Motor neuron (in vitro differentiated cells): ENCODE results near the gene CHAT. TPM values are rescaled to one million over a fixed set of nuclear protein-coding genes. Genes with fewer than 3 reads are reported as not detected.

Experiments used
- ATAC-seq, 8 experiments: fragments of 200-7000 bp; cut with Tn5 transposase; replicated peaks in 6 of 8; 2 replicates each; pipeline ENCODE4 v1.8.0; 2021; ENCODE audit warnings: mild to moderate bottlenecking in 8 of 8, moderate library complexity in 8 of 8
- H3K27ac ChIP-seq, 2 donors: fragments of 250-450 bp; sonication (Bioruptor Pico); 2 replicates each; pipeline ENCODE4 v1.9.0; 2021; ENCODE audit warnings: antibody characterized with exemption in 2 of 2, mild to moderate bottlenecking in 2 of 2, moderate library complexity in 1 of 2
- H3K4me1 ChIP-seq, 2 donors: fragments of 250-450 bp; sonication (Bioruptor Pico); replicated peaks in 1 of 2; 2 replicates each; pipeline ENCODE4 v1.6.1; 2021; ENCODE audit warnings: antibody characterized with exemption in 2 of 2, mild to moderate bottlenecking in 2 of 2, moderate library complexity in 1 of 2
- H3K4me3 ChIP-seq, 5 donors: fragments of 250-450 bp; sonication (Bioruptor Pico); 2 replicates each; pipeline ENCODE4 v1.9.0; 2021; ENCODE audit warnings: antibody characterized with exemption in 5 of 5, mild to moderate bottlenecking in 5 of 5, moderate library complexity in 4 of 5
- WGBS, 10 experiments: fragments of 450-650 bp; shearing (Covaris generic); methylation state at CpG; one replicate each; pipeline ENCODE4 v1.0.0; 2022; 5-methylcytosine and 5-hydroxymethylcytosine counted together
- in situ Hi-C, 9 experiments: fragments of 400-800 bp; cut with MboI; loops; one replicate each; pipeline ENCODE4 v1.15.0; 2021; ENCODE audit warnings: low sequenced_read_pairs in 9 of 9, low pct_unique_long_range_greater_than_20kb in 2 of 9; ENCODE audit not compliant: unreplicated experiment in 9 of 9
- total RNA-seq, 8 experiments: library from RNA; unstranded; fragments of 300-600 nt; gene quantifications; 2 replicates each; pipeline versions ENCODE4 v1.2.3 to v1.2.4, GENCODE V29; 2022

CHAT gene
- 1 to 10 TPM in 5 of 8 experiments, not detected in 3; 2.4 to 6.5 (median 3.8) TPM for total RNA-seq

DNA sequence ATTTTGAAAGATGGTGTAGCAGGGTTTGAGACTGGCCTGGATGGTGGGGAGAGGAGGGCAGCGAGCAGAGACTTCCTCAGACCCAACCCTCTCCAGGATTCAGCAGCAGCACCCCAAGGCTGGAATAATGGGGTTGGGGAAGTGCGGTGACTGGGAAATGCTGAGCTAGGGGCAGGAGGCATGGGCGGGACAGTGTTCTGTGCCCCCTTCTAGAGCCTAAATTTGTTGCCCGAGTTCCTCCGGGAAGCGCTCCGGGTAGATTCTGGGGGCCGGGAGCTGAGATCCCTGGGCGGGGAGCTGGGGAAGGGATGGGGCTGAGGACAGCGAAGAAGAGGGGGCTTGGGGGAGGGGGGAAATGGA is at the start of gene CHAT:
Gene CHAT (plus strand): TSS at position 156 of the 360 bp plus-strand sequence. CDS start 153 bp downstream, at position 309.
- peak within 1 kb of the TSS; percentile 23 to 64 (median 51) for H3K4me3 ChIP-seq
- no peak for ATAC-seq
- 0 to 17% methylated on average over 1 to 2 of the region's 10 CpGs; no CpG with 5 or more reads in 8 of the 10 experiments for WGBS, 10 experiments

DNA sequence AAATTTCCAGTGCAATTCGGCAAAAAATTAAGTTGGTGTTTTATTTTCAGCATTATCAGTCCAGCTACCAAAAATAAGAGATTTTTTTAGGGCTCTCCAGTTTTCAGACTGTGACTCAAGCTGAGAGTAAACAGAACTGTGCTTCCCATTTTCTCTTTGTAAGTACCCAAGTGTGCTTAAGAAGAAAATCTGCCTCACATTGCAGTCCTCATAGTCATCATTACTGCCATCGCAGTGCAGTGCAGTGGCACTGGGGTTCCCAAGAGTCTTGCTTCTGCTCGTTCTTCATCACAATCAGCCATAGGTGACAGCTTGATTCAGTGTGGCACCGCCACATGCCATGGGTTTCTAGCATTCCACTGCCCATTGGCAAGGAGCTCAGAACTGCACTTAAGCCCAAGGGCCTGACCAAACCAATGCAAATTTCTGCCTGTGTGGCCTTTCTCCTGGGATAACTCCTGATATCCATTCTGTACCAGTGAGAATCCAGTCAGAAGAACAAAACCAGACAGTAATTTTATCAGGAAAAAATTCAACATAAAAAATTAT is 49.3 kb upstream of the CHAT start:
- no peak overlapping the region for H3K4me3 ChIP-seq
- ATAC-seq: no peak
- H3K4me1 ChIP-seq: no peaks in the 10 kb centered on the region
- in situ Hi-C loops: no loop called here
- 50 to 100% (median 76%) methylated on average over 1 to 4 of the region's 4 CpGs; no CpG with 5 or more reads in 2 of the 10 experiments for WGBS, 10 experiments
- no peak overlapping the region for H3K27ac ChIP-seq

More for the DNA sequence above, at the start of gene CHAT:
- Histone ChIP-seq H3K27ac (peak within 1 kb of the TSS; percentile 19 to 62), H3K4me1 (peaks cover 28 to 35% of the 10 kb centered on the region in 2 donors)
- in situ Hi-C loops: loop anchor here in 1 of 9 experiments (25.0 kb wide), 1 partner anchor 148 kb away; the partner anchor contains the start of gene OGDHL

DNA sequence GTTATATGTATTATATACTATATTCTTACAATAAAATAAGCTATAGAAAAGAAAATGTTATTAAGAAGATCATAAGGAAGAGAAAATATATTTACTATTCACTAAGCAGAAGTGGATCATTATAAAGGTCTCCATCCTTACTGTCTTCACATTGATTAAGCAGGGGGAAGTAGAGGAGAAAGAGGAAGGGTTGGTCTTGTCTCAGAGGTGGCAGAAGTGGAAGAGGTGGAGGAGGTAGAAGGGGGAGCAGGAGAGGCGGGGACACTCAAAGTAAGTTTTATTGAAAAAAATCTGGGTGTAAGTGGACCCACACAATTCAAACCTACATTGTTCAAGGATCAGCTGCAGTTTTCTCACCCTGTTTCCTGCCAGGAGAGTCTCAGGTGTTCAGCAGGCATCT is 46.0 kb upstream of the CHAT start:
- in situ Hi-C loops: no loop called here
- WGBS, 10 experiments: 0 to 88% (median 73%) methylated on average over 1 of the region's 1 CpG; no CpG with 5 or more reads in 3 of the 10 experiments
- Histone ChIP-seq H3K4me1 (peaks cover 0 to 2% of the 10 kb centered on the region in 2 donors), H3K4me3 (no peak overlapping the region), H3K27ac (no peak overlapping the region)
- ATAC-seq: peak in 1 of 8 experiments; percentile 2

DNA sequence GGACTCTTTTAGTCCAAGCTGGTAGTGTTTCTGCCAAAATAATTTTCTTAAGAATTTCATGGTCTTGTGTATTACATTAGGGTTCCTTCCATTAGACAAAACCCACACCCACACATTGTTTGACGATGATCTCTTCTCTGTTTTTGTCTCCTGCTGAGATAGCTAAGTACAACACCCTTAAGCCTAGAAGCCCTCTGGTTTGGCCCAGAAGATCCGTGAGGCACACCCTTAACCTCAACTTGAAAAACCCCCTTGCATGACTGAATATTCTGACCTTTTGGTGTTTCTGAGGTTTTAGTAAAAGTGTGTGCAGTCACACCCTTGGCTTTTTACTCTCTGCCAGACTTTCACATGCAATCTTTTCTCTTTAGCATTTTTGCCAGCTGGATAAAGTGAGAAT is 45.6 kb upstream of the CHAT start:
- Histone ChIP-seq H3K27ac (no peak overlapping the region), H3K4me3 (no peak overlapping the region), H3K4me1 (peaks cover 0 to 2% of the 10 kb centered on the region in 2 donors)
- ATAC-seq: peak in 3 of 8 experiments; percentile 65 to 77 (median 74)
- 0 to 94% (median 71%) methylated on average over 1 to 2 of the region's 2 CpGs; no CpG with 5 or more reads in 1 of the 10 experiments for WGBS, 10 experiments
- in situ Hi-C loops: no loop called here

DNA sequence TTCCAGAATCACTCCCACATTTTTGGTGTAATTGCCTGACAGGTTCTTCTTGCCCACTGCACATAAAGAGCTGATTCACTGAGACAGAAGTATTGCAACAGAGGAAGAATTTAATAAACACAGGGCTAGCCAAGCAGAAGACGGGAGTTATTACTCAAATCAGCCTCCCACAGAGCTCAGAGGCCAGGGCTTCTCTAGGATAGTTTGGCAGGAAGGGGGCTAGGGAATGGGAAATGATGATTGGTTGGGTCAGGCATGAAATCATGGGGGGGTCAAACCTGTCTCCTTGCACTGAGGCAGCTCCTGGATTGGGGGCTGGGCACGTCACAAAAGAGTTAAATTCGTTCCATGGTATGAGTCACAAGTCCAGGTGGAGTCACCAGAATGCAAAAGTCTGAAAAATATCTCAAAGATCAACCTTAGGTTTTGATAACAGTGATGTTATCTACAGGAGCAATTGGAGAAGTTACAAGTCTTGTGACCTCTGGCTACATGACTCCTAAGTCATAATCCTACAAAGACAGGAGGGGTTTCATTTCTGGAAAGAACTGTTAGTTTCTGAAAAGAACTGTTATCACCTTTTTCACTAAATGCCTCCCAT is 44.7 kb upstream of the CHAT start:
- Histone ChIP-seq H3K4me1 (peaks cover 0 to 2% of the 10 kb centered on the region in 2 donors), H3K27ac (no peak overlapping the region), H3K4me3 (no peak overlapping the region)
- 0 to 67% (median 50%) methylated on average over 1 to 3 of the region's 3 CpGs; no CpG with 5 or more reads in 3 of the 10 experiments for WGBS, 10 experiments
- in situ Hi-C loops: no loop called here
- ATAC-seq: peak in 2 of 8 experiments; percentile 22 to 47

DNA sequence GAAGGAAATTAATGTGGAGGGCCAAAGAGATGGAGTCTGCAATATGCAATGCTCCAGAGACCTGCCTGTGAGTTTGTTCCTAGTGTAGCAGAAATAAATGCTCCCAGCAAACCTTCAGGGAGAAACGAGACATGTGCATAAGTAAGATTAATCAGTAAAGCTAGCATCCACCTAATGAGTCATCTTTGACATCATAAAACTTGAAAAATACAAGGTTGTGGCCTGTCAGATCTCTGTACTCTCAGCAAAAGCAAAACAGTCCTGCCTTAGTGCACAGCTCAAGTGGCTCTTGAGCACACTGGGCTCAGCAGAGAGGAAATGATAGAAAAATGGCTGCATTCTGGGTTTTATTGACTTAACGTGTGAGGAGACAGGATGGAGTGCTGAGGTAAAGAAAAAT is 42.4 kb upstream of the CHAT start:
- 19 to 60% (median 43%) methylated on average over 1 to 2 of the region's 2 CpGs; no CpG with 5 or more reads in 1 of the 10 experiments for WGBS, 10 experiments
- ATAC-seq: peak; percentile 32 to 87 (median 68)
- in situ Hi-C loops: no loop called here
- Histone ChIP-seq H3K27ac (no peak overlapping the region), H3K4me3 (no peak overlapping the region), H3K4me1 (peaks cover 0 to 2% of the 10 kb centered on the region in 2 donors)

DNA sequence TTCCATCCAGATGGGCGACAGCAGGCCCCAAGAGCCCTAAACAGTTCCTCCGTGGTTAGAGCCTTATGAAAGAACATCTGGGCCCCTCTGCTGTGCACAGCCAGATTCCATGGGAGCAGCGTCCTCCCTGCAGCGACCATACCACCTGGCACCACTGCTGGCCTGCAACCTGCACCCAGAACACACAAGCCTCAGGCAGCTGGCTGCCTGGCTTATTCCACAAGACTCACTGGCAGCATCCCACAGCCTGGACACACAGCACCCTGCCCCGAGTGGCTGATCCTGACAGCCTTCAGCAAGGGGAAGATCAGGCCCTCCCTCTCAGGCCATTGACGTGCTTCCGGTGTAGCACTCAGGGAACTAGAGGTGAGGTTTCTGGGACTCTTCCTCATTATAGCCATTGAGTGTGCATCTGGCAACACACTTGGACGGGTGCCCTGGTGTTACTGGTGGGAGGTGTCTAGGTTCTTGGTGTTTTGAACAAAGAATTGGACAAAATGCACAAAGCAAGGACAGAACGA is 41.2 kb upstream of the CHAT start:
- WGBS, 10 experiments: 34 to 89% (median 80%) methylated on average over 1 to 8 of the region's 9 CpGs; no CpG with 5 or more reads in 4 of the 10 experiments
- Histone ChIP-seq H3K27ac (no peak overlapping the region), H3K4me3 (no peak overlapping the region), H3K4me1 (peaks cover 0 to 2% of the 10 kb centered on the region in 2 donors)
- in situ Hi-C loops: no loop called here
- ATAC-seq: no peak

DNA sequence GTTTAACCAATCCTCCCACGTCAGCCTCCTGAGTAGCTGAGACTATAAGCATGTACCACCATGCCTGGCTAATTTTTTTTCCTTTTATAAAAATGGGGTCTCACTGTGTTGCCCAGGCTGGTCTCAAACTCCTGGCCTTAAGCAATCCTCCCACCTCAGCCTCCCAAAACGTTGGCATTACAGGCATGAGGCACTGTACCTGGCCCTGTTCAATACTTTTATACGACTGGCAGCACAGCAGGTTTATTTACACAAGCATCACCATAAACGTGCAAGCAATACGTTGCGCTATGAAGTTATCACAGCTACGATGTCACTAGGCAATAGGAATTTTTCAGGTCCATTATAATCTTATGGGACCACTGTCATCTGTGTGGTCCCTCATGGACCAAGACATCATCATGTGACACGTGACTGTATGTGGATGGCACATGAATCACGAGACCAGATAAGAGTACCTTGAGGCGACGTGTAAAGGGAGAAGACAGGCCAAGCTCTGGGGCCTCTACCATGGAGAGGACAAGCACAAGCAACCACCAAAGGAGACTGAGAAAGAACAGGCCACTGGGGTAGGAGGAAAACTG is 38.3 kb upstream of the CHAT start:
- Histone ChIP-seq H3K27ac (no peak overlapping the region), H3K4me3 (no peak overlapping the region), H3K4me1 (peaks cover 0 to 2% of the 10 kb centered on the region in 2 donors)
- 0 to 88% (median 80%) methylated on average over 1 to 11 of the region's 11 CpGs; no CpG with 5 or more reads in 1 of the 10 experiments for WGBS, 10 experiments
- ATAC-seq: no peak
- in situ Hi-C loops: loop anchor here in 1 of 9 experiments (25.0 kb wide), 1 partner anchor 337 kb away; no protein-coding TSS in a partner anchor

DNA sequence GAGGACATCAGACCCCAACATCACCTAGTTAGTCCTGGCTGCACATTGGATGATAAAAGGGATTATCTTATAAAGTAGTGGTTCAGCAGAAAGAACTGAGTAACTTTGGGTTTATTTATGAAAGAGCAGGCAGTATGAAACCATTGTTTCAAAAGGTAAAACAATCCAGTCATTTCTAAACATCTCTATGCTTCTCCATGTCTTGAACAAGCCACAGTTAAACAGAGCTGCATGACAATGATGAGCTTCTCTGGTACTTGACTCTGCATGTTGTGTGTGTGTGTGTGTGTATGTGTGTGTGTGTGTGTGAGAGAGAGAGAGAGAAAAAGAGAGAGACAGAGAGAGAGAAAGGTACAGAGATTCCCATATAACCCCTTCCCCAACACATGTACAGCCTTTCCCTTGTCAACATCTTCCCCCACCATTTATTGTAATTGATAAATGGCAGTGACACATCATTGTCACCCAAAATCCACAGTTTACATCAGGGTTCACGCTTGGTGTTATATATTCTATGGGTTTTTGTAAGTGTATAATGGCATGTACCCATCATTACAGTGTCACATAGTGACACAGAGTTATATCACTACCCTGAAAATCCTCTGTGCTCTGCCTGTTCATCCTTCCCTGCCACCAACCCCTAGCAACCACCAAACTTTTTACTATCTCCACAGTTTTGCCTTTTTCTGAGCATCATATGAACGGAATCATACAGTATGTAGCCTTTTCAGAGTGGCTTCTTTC is 36.5 kb upstream of the CHAT start:
- no peak for ATAC-seq
- Histone ChIP-seq H3K4me1 (no peaks in the 10 kb centered on the region), H3K27ac (no peak overlapping the region), H3K4me3 (no peak overlapping the region)
- in situ Hi-C loops: loop anchor here in 1 of 9 experiments (25.0 kb wide), 1 partner anchor 335 kb away; no protein-coding TSS in a partner anchor
- 0 to 100% (median 64%) methylated on average over 1 to 2 of the region's 2 CpGs; no CpG with 5 or more reads in 2 of the 10 experiments for whole genome bisulfite sequencing, 10 experiments

DNA sequence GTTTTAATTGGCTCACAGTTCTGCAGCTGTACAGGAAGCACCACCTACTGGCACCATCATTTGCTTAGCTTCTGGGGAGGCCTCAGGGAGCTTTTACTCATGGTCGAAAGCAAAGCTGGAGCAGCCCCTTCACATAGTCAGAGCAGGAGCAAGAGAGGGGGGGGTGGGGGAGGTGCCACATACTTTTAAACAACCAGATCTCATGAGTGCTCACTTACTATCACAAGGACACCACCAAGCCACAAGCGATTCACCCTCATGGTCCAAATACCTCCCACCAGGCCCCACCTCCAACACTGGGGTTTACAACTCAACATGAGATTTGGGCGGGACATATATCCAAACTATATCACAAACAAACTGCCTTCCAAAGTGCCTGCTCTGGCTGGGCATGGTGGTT is 35.4 kb upstream of the CHAT start:
- Histone ChIP-seq H3K27ac (no peak overlapping the region), H3K4me3 (no peak overlapping the region), H3K4me1 (no peaks in the 10 kb centered on the region)
- no peak for ATAC-seq
- 83 to 100% (median 100%) methylated on average over 1 to 2 of the region's 3 CpGs; no CpG with 5 or more reads in 7 of the 10 experiments for WGBS, 10 experiments
- in situ Hi-C loops: loop anchor here in 1 of 9 experiments (25.0 kb wide), 1 partner anchor 334 kb away; no protein-coding TSS in a partner anchor

DNA sequence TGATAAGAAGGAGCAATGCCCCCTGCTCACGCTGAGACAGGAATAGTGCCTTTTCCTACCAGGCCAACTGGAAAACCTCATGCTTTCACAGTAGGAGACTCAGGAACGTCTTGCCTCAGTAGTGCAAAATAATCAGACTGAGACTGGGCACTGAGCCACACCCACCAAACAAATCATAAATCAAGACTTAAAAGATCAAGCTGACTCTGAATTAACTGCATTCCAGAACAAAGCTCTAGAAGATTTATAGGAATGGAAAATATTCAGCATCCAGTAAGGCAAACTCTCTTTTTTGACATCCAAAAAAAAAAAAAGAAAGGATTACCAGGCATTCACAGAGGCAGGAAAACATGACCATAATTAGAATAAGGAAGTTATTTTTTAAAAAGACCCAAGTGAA is 34.2 kb upstream of the CHAT start:
- in situ Hi-C loops: loop anchor here in 1 of 9 experiments (25.0 kb wide), 1 partner anchor 333 kb away; no protein-coding TSS in a partner anchor
- peak in 3 of 8 experiments; percentile 62 to 72 (median 70) for ATAC-seq
- Histone ChIP-seq H3K4me3 (no peak overlapping the region), H3K4me1 (no peaks in the 10 kb centered on the region), H3K27ac (no peak overlapping the region)
- 0 to 83% (median 37%) methylated on average over 1 to 2 of the region's 2 CpGs for WGBS, 10 experiments

DNA sequence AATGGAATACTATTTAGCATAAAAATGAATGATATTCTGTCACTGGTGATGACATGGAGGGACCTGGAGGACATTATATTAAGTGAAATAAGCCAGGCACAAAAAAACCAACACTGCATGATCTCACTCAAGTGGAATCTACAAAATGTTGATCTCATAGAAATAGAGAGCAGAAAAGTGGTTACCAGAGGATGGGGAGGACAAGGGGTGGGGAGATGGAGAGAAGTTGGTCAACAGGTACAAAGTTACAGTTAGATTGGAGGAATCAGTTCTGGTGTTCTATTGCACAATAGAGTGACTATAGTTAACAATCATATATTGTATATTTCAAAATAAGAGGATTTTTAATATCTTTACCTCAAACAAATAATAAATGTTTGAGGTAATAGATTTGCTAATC is 28.4 kb upstream of the CHAT start:
- ATAC-seq: peak in 1 of 8 experiments; percentile 39
- no peak overlapping the region for H3K4me3 ChIP-seq
- H3K4me1 ChIP-seq: no peaks in the 10 kb centered on the region
- H3K27ac ChIP-seq: no peak overlapping the region
- in situ Hi-C loops: loop anchor here in 1 of 9 experiments (25.0 kb wide), 1 partner anchor 327 kb away; no protein-coding TSS in a partner anchor
